NB4 (cell line): ENCODE data around the gene A1CF.

Source experiments
- CTCF ChIP-seq: IDR thresholded peaks from one replicate; pipeline ENCODE4 v1.5.1; 2012; ENCODE audit warnings: low read depth, low read length
- MYC ChIP-seq: IDR thresholded peaks from 2 replicates; pipeline ENCODE4 v1.6.1; 2011; ENCODE audit warnings: low read depth, low read length
- POLR2A ChIP-seq: IDR thresholded peaks from 2 replicates; pipeline ENCODE4 v1.6.1; 2011; ENCODE audit warnings: mild to moderate bottlenecking; ENCODE audit not compliant: insufficient read length; ENCODE audit errors: extremely low read depth
- TF ChIP-seq, protein P1 (sequence below): IDR thresholded peaks from 2 replicates; pipeline ENCODE4 v1.6.1; 2011; ENCODE audit warnings: low read depth, low read length

GRCh38 chr10:50823789-50824188 lies 61.6 kb downstream of the A1CF start:
- TF ChIP-seq POLR2A (no peak), CTCF (no peak), MYC (no peak)
- TF ChIP-seq, protein P1, sequence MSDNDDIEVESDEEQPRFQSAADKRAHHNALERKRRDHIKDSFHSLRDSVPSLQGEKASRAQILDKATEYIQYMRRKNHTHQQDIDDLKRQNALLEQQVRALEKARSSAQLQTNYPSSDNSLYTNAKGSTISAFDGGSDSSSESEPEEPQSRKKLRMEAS, result no peak
